ENCODE measurements around the gene SCN11A. TPM values are rescaled to one million over a fixed set of nuclear protein-coding genes. Genes with fewer than 3 reads are reported as not detected.
A peak's percentile ranks its signal among the peaks of the same experiment; 100 is the strongest.

Gene SCN11A
- total and polyA plus RNA-seq, 9 of the 15 experiments (the other 6 are each of a cell fraction or from before 2014, with no cell fraction given) = 0.01 to 0.05 (median 0.04) TPM; not detected in 6

DNA sequence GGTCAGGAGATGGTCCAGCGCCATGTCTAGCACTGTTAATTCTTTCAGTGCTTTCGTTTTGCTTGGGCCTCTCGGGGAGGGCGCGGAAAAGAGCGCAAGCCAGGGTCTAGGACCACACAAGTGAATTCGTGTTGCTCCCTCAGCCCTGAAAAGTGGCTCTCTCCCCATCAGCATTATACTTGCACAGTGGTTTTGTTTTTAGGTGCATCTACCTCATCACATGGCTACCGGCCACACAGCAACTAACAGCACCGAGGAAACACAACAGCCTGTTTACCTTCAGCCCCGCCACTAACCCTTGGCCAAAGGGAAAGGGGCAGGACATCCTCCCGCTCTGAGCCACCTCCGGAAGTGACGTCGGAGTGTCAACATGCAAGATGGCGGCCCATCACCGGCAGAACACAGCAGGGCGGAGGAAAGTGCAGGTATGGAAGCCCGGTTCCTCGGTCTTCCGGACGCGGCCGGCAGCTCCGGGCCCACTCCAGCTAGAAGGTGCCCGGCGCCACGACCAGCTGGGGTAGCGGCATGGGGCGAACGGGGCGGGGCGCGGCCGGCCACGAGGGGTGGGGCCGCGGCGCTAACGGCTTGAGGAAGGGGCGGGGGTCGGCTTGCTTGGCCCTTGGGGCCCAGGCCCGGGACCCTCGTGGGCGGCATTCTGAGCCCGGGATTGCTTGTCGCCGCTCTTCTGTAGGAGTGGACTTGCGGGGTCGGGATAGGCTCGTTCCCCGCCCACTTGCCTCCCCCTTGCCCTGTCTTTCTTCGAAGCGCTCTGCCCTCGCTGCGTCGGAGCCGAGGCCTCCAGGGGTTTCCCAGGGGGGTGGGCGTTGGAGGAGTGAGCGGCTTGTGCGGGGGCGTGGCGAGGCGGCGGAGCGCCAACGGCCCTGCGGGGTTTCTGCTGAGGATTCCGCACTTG is at the start of gene SCN11A, which contains the start of gene WDR48 (continued):
- TF ChIP-seq, protein P1, sequence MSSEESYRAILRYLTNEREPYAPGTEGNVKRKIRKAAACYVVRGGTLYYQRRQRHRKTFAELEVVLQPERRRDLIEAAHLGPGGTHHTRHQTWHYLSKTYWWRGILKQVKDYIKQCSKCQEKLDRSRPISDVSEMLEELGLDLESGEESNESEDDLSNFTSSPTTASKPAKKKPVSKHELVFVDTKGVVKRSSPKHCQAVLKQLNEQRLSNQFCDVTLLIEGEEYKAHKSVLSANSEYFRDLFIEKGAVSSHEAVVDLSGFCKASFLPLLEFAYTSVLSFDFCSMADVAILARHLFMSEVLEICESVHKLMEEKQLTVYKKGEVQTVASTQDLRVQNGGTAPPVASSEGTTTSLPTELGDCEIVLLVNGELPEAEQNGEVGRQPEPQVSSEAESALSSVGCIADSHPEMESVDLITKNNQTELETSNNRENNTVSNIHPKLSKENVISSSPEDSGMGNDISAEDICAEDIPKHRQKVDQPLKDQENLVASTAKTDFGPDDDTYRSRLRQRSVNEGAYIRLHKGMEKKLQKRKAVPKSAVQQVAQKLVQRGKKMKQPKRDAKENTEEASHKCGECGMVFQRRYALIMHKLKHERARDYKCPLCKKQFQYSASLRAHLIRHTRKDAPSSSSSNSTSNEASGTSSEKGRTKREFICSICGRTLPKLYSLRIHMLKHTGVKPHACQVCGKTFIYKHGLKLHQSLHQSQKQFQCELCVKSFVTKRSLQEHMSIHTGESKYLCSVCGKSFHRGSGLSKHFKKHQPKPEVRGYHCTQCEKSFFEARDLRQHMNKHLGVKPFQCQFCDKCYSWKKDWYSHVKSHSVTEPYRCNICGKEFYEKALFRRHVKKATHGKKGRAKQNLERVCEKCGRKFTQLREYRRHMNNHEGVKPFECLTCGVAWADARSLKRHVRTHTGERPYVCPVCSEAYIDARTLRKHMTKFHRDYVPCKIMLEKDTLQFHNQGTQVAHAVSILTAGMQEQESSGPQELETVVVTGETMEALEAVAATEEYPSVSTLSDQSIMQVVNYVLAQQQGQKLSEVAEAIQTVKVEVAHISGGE (CRISPR knock-in tag; IDR thresholded peaks at IDR 0.05) = peak in 1 of 3 experiments; percentile 66; a peak in 2 of 6 replicates
- TF ChIP-seq HMG20A (CRISPR knock-in tag; conservative IDR thresholded peaks at IDR 0.05) = no peak
- TF ChIP-seq, protein P2, sequence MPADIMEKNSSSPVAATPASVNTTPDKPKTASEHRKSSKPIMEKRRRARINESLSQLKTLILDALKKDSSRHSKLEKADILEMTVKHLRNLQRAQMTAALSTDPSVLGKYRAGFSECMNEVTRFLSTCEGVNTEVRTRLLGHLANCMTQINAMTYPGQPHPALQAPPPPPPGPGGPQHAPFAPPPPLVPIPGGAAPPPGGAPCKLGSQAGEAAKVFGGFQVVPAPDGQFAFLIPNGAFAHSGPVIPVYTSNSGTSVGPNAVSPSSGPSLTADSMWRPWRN (IDR thresholded peaks at IDR 0.05; ENCODE audit: low read depth) = no peak
- TF ChIP-seq, protein P3, sequence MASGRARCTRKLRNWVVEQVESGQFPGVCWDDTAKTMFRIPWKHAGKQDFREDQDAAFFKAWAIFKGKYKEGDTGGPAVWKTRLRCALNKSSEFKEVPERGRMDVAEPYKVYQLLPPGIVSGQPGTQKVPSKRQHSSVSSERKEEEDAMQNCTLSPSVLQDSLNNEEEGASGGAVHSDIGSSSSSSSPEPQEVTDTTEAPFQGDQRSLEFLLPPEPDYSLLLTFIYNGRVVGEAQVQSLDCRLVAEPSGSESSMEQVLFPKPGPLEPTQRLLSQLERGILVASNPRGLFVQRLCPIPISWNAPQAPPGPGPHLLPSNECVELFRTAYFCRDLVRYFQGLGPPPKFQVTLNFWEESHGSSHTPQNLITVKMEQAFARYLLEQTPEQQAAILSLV (tag; IDR thresholded peaks at IDR 0.05) = no peak
- peak; percentile 61; the same call in 1 of the 2 replicates for TF ChIP-seq ZKSCAN1 (IDR thresholded peaks at IDR 0.05; ENCODE audit: low read depth, low read length)
- no peak for TF ChIP-seq NELFE (IDR thresholded peaks at IDR 0.05; ENCODE audit: insufficient read depth, insufficient read length)
- no peak for TF ChIP-seq ZNF445 (CRISPR knock-in tag; IDR thresholded peaks at IDR 0.05; ENCODE audit: low read depth)
- peak; percentile 42; the same call in 1 of the 2 replicates for TF ChIP-seq TOE1 (IDR thresholded peaks at IDR 0.05; ENCODE audit: borderline replicate concordance)
- TF ChIP-seq TOE1 (CRISPR knock-in tag; IDR thresholded peaks at IDR 0.05; ENCODE audit: borderline replicate concordance, low read depth) = no peak
- TF ChIP-seq ARID1B (IDR thresholded peaks at IDR 0.05) = peak; percentile 40
- no peak for TF ChIP-seq ESRRB (CRISPR knock-in tag; IDR thresholded peaks at IDR 0.05; ENCODE audit: borderline replicate concordance)
- no peak for TF ChIP-seq SRSF1 (IDR thresholded peaks at IDR 0.05; ENCODE audit: low read depth, low read length)
- no peak for TF ChIP-seq TAL1 (IDR thresholded peaks at IDR 0.05)
- peak; percentile 12; the same call in 1 of the 2 replicates for TF ChIP-seq ESRRA (IDR thresholded peaks at IDR 0.05; ENCODE audit: borderline replicate concordance, low read depth)
- TF ChIP-seq HDAC3 (IDR thresholded peaks at IDR 0.05; ENCODE audit: borderline replicate concordance, partially characterized antibody) = no peak
- no peak for TF ChIP-seq MCM3 (IDR thresholded peaks at IDR 0.05)
- TF ChIP-seq GABPB1 (CRISPR knock-in tag; IDR thresholded peaks at IDR 0.05) = peak; percentile 98
- TF ChIP-seq KLF1 (tag; IDR thresholded peaks at IDR 0.05) = no peak
- TF ChIP-seq, protein P4, sequence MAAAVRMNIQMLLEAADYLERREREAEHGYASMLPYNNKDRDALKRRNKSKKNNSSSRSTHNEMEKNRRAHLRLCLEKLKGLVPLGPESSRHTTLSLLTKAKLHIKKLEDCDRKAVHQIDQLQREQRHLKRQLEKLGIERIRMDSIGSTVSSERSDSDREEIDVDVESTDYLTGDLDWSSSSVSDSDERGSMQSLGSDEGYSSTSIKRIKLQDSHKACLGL (CRISPR knock-in tag; IDR thresholded peaks at IDR 0.05; ENCODE audit: borderline replicate concordance, poor library complexity, severe bottlenecking) = no peak
- TF ChIP-seq POLR2H (tag; IDR thresholded peaks at IDR 0.05; ENCODE audit: low read depth) = peak; percentile 93
- TF ChIP-seq PURB (CRISPR knock-in tag; IDR thresholded peaks at IDR 0.05; ENCODE audit: low read depth) = no peak
- peak; percentile 42; the same call in 1 of the 2 replicates for TF ChIP-seq DPF2 (IDR thresholded peaks at IDR 0.05)
